HCT116 (cell line): ENCODE measurements around the gene PDE6G. TPM values are rescaled to one million over a fixed set of nuclear protein-coding genes. Genes with fewer than 3 reads are reported as not detected.

Experiments
- ATAC-seq: fragments of 200-7000 bp; cut with Tn5 transposase; 2 replicates; pipeline ENCODE4 v1.9.1; 2020; ENCODE audit warnings: mild to moderate bottlenecking, moderate library complexity
- BruUV-seq: library from RNA; stranded (reverse); fragments of 400-500 nt; replicated peaks from 2 replicates; lab custom pipeline; 2021; lab: Mats Ljungman, UMichigan
- CTCF ChIA-PET: fragments of 300-600 bp; sonication (Branson Sonifier 250); formaldehyde crosslinking; loops from one replicate; lab custom pipeline; 2021; ENCODE audit warnings: antibody characterized with exemption; lab: Charles Lee
- POLR2A ChIA-PET: fragments of 300-600, 350-600 bp; sonication (Branson Sonifier 250); formaldehyde crosslinking; loops from one replicate; lab custom pipeline; 2021; ENCODE audit warnings: antibody characterized with exemption; lab: Charles Lee
- RAD21 ChIA-PET, 2 experiments: fragments of 300-600 bp; sonication (Branson Sonifier 250); formaldehyde crosslinking; loops; one replicate each; lab custom pipeline; 2023; ENCODE audit warnings: low total read pairs in 2 of 2; ENCODE audit not compliant: uncharacterized antibody in 2 of 2, unreplicated experiment in 2 of 2, low non-redundant PET in 1 of 2; lab: Charles Lee
- DNase-seq: peaks from one replicate; pipeline ENCODE4 v3.0.0-alpha.2; 2010; ENCODE audit warnings: low read depth, low spot score
- H2AFZ ChIP-seq: fragments of 200-600 bp; shearing (Covaris generic), sonication (generic); 2 replicates; pipeline ENCODE4 v1.6.1; 2017; ENCODE audit warnings: low read depth, mixed run types, mixed read lengths, antibody characterized with exemption, low read length; ENCODE audit not compliant: poor library complexity, severe bottlenecking
- H3K27ac ChIP-seq: 2 replicates; pipeline ENCODE4 v1.5.1; 2012; ENCODE audit warnings: low read depth, low read length
- H3K27me3 ChIP-seq: fragments of 200-600 bp; sonication (generic); 2 replicates; pipeline ENCODE4 v1.6.1; 2016; ENCODE audit warnings: mixed run types, low read length, mixed read lengths; ENCODE audit not compliant: insufficient read depth
- H3K36me3 ChIP-seq, 2 experiments: fragments of 200-500 bp in 1 of 2; fragments of 200-600 bp in 1 of 2; sonication (Bioruptor generic) in 1 of 2; sonication (generic) in 1 of 2; 2 replicates each; pipeline versions ENCODE4 v1.5.1 to v1.6.1; 2014 to 2016; ENCODE audit warnings: low read length in 2 of 2, inconsistent platforms in 1 of 2, mixed read lengths in 1 of 2, mixed run types in 1 of 2; ENCODE audit not compliant: insufficient read depth in 2 of 2, control insufficient read depth in 1 of 2
- H3K4me1 ChIP-seq, 2 experiments: fragments of 200-600 bp in 1 of 2; sonication (generic) in 1 of 2; 2 replicates each; pipeline versions ENCODE4 v1.5.1 to v1.6.1; 2012 to 2017; ENCODE audit warnings: low read length in 2 of 2, inconsistent platforms in 1 of 2, mild to moderate bottlenecking in 1 of 2, mixed read lengths in 1 of 2, mixed run types in 1 of 2, moderate library complexity in 1 of 2; ENCODE audit not compliant: insufficient read depth in 2 of 2, control insufficient read depth in 1 of 2
- H3K4me2 ChIP-seq: fragments of 200-600 bp; sonication (generic); 2 replicates; pipeline ENCODE4 v1.6.1; 2017; ENCODE audit warnings: mixed run types, low read length, mixed read lengths
- H3K4me3 ChIP-seq, 2 experiments: fragments of 200-600 bp in 1 of 2; sonication (generic) in 1 of 2; replicated peaks in 1 of 2; 2 replicates each; pipeline ENCODE4 v1.5.1; 2011 to 2016; ENCODE audit warnings: low read length in 2 of 2, control low read depth in 1 of 2, low read depth in 1 of 2, mild to moderate bottlenecking in 1 of 2, mixed read lengths in 1 of 2, mixed run types in 1 of 2
- H3K79me2 ChIP-seq: fragments of 200-600 bp; sonication (generic); 2 replicates; pipeline ENCODE4 v1.6.1; 2017; ENCODE audit warnings: mild to moderate bottlenecking, mixed run types, low read length, moderate library complexity, mixed read lengths; ENCODE audit not compliant: insufficient read depth
- H3K9ac ChIP-seq: fragments of 200-600 bp; sonication (generic); 2 replicates; pipeline ENCODE4 v1.6.1; 2016; ENCODE audit warnings: low read length, mixed read lengths
- H3K9me2 ChIP-seq: fragments of 200-600 bp; sonication (generic), shearing (Covaris generic); 2 replicates; pipeline ENCODE4 v1.6.1; 2017; ENCODE audit warnings: mixed run types, mild to moderate bottlenecking, moderate library complexity; ENCODE audit not compliant: insufficient read depth
- H3K9me3 ChIP-seq, 2 experiments: fragments of 200-500 bp in 1 of 2; fragments of 200-600 bp in 1 of 2; sonication (Bioruptor generic) in 1 of 2; sonication (generic) in 1 of 2; 2 replicates each; pipeline ENCODE4 v1.6.1; 2014 to 2017; ENCODE audit warnings: low read length in 2 of 2, mixed read lengths in 2 of 2, inconsistent platforms in 1 of 2, low read depth in 1 of 2, mild to moderate bottlenecking in 1 of 2, mixed run types in 1 of 2, moderate library complexity in 1 of 2; ENCODE audit not compliant: control insufficient read depth in 1 of 2, insufficient read depth in 1 of 2
- H4K20me1 ChIP-seq: fragments of 200-600 bp; sonication (generic), shearing (Covaris generic); 2 replicates; pipeline ENCODE4 v1.6.1; 2017; ENCODE audit warnings: mixed run types, mild to moderate bottlenecking, moderate library complexity; ENCODE audit not compliant: insufficient read depth
- FOSL1 ChIP-seq: IDR thresholded peaks from 2 replicates; pipeline ENCODE4 v1.6.1; 2012; ENCODE audit warnings: low read depth
- REST ChIP-seq: IDR thresholded peaks from 2 replicates; pipeline ENCODE4 v1.6.1; 2012; ENCODE audit warnings: low read depth
- TCF7L2 ChIP-seq: IDR thresholded peaks from 2 replicates; pipeline ENCODE4 v1.7.0; 2011; ENCODE audit warnings: borderline replicate concordance, inconsistent platforms; ENCODE audit not compliant: insufficient read depth, insufficient read length; ENCODE audit errors: extremely low read depth
- ZFX ChIP-seq: fragments of 450-650 bp; IDR thresholded peaks from 2 replicates; pipeline ENCODE4 v1.6.1; 2017
- intact Hi-C: fragments of 100-400 bp; cut with micrococcal nuclease; formaldehyde crosslinking; loops from 2 replicates; pipeline ENCODE4 v1.10.0; 2022
- total RNA-seq: library from RNA; stranded (reverse); gene quantifications from one replicate; pipeline ENCODE4 v1.2.1, GENCODE V29; 2021; ENCODE audit not compliant: unreplicated experiment
- TF ChIP-seq, protein P1 (sequence below), 3 experiments: fragments of 200-600 bp in 1 of 3; sonication (generic) in 1 of 3; IDR thresholded peaks in 2 of 3; conservative IDR thresholded peaks in 1 of 3; 2 replicates each; pipeline ENCODE4 v1.5.1; 2012 to 2017; ENCODE audit warnings: low read depth in 2 of 3, low read length in 2 of 3, antibody characterized with exemption in 1 of 3, borderline replicate concordance in 1 of 3, control low read depth in 1 of 3, mild to moderate bottlenecking in 1 of 3, mixed read lengths in 1 of 3, mixed run types in 1 of 3, moderate library complexity in 1 of 3; ENCODE audit not compliant: insufficient read depth in 1 of 3

The PDE6G gene
- total RNA-seq, 1 experiment from 2014 or later, result not detected

- Histone ChIP-seq H3K9me3 (no peaks in the 10 kb centered on the region), H2AFZ (no peak overlapping the region), H3K4me1 (peaks cover 18 to 23% of the 10 kb centered on the region in 2 experiments), H3K9ac (peak overlapping the region; percentile 85), H3K9me2 (no peaks in the 10 kb centered on the region), H4K20me1 (peaks cover 6% of the 10 kb centered on the region; the same call in 1 of the 2 replicates), H3K36me3 (peaks cover 22 to 46% of the 10 kb centered on the region in 2 experiments), H3K4me2 (peak overlapping the region; percentile 100), H3K27ac (peak overlapping the region; percentile 92), H3K27me3 (no peaks in the 10 kb centered on the region), H3K4me3 (peak overlapping the region; percentile 86 to 99), H3K79me2 (peaks cover 79% of the 10 kb centered on the region)
- ChIA-PET CTCF (interaction anchor here (1.2 kb wide), 1 partner anchor 9 kb away, joined by 8 read pairs; no protein-coding TSS in a partner anchor), POLR2A (interaction anchor here (1.0 to 4.4 kb wide), 8 partner anchors 9 to 166 kb away, joined by 3 to 33 read pairs (median 6); partner anchors contain the start of gene MRPL12), RAD21 (interaction anchor here in 1 of 2 experiments (1.2 kb wide), 1 partner anchor 17 kb away, joined by 4 read pairs; the partner anchor contains the start of genes CCDC137 and OXLD1)
- no peak; the same call in 1 of the 2 replicates for ATAC-seq
- BruUV-seq, result TSS peak; percentile 78
- no peak for DNase-seq
- intact Hi-C loops, result no loop called here
- TF ChIP-seq REST (no peak), FOSL1 (no peak), ZFX (peak; percentile 77; the same call in 1 of the 2 replicates), TCF7L2 (no peak)
- TF ChIP-seq, protein P1, sequence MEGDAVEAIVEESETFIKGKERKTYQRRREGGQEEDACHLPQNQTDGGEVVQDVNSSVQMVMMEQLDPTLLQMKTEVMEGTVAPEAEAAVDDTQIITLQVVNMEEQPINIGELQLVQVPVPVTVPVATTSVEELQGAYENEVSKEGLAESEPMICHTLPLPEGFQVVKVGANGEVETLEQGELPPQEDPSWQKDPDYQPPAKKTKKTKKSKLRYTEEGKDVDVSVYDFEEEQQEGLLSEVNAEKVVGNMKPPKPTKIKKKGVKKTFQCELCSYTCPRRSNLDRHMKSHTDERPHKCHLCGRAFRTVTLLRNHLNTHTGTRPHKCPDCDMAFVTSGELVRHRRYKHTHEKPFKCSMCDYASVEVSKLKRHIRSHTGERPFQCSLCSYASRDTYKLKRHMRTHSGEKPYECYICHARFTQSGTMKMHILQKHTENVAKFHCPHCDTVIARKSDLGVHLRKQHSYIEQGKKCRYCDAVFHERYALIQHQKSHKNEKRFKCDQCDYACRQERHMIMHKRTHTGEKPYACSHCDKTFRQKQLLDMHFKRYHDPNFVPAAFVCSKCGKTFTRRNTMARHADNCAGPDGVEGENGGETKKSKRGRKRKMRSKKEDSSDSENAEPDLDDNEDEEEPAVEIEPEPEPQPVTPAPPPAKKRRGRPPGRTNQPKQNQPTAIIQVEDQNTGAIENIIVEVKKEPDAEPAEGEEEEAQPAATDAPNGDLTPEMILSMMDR (IDR thresholded peaks at IDR 0.05 in 2 of 3, conservative IDR thresholded peaks at IDR 0.05 in 1 of 3; ENCODE audit: borderline replicate concordance in 1 of 3, insufficient read depth in 1 of 3, low read depth in 2 of 3, low read length in 2 of 3), result no peak
These were observed 28.1 kb upstream of the PDE6G start for GRCh38 chr17:81684442-81684911.
